Stimulated activated CD4-positive, alpha-beta T cell treated with anti-CD3 and anti-CD28 coated beads, Interleukin-12 subunit alpha, Interleukin-12 subunit beta, amount 100 ng/mL, for 4 hours (primary cell): Measurements from ENCODE around the gene MGAT5.

Experiments
- DNase-seq: peaks from one replicate; pipeline ENCODE4 v3.0.0-alpha.2; 2020

The MGAT5 gene

GRCh38 chr2:134341476-134341875 lies 87.6 kb downstream of the MGAT5 start:
- no peak for DNase-seq

- DNase-seq, result no peak
Observed at GRCh38 chr2:134344954-134345697, 91.3 kb downstream of the MGAT5 start.

- DNase-seq, result no peak
Observed at GRCh38 chr2:134346141-134346540, 92.3 kb downstream of the MGAT5 start.

- DNase-seq, result no peak
Observed at GRCh38 chr2:134347756-134348155, 93.9 kb downstream of the MGAT5 start.

- no peak for DNase-seq
Observed at GRCh38 chr2:134348239-134348638, 94.4 kb downstream of the MGAT5 start.

- no peak for DNase-seq
Observed at GRCh38 chr2:134348760-134349159, 94.9 kb downstream of the MGAT5 start.

GRCh38 chr2:134351016-134351415 lies 97.1 kb downstream of the MGAT5 start:
- no peak for DNase-seq

GRCh38 chr2:134351899-134352298 lies 98.0 kb downstream of the MGAT5 start:
- no peak for DNase-seq

GRCh38 chr2:134352844-134353243 lies 99.0 kb downstream of the MGAT5 start:
- DNase-seq, result no peak

GRCh38 chr2:134354611-134355010 lies 100.7 kb downstream of the MGAT5 start:
- no peak for DNase-seq

GRCh38 chr2:134357814-134358213 lies 103.9 kb downstream of the MGAT5 start:
- no peak for DNase-seq

- no peak for DNase-seq
Observed at GRCh38 chr2:134359367-134360081, 105.7 kb downstream of the MGAT5 start.

- DNase-seq, result no peak
Observed at GRCh38 chr2:134360745-134361487, 107.0 kb downstream of the MGAT5 start.

- DNase-seq, result no peak
Observed at GRCh38 chr2:134361648-134362047, 107.8 kb downstream of the MGAT5 start.

GRCh38 chr2:134362152-134362668 lies 108.3 kb downstream of the MGAT5 start:
- no peak for DNase-seq

GRCh38 chr2:134362740-134363139 lies 108.9 kb downstream of the MGAT5 start:
- no peak for DNase-seq

- DNase-seq, result no peak
Observed at GRCh38 chr2:134365356-134365755, 111.5 kb downstream of the MGAT5 start.

GRCh38 chr2:134366359-134366758 lies 112.5 kb downstream of the MGAT5 start:
- DNase-seq, result no peak

- no peak for DNase-seq
Observed at GRCh38 chr2:134367213-134367612, 113.3 kb downstream of the MGAT5 start.

GRCh38 chr2:134368009-134368817 lies 114.3 kb downstream of the MGAT5 start:
- DNase-seq, result no peak

GRCh38 chr2:134369220-134369902 lies 115.5 kb downstream of the MGAT5 start:
- no peak for DNase-seq
